IMR-90 (cell line): ENCODE data around the gene AUTS2. TPM values are rescaled to one million over a fixed set of nuclear protein-coding genes. Genes with fewer than 3 reads are reported as not detected.

Experiments
- ATAC-seq: fragments of 200-7000 bp; cut with Tn5 transposase; 2 replicates; pipeline ENCODE4 v1.9.1; 2020; ENCODE audit warnings: low read depth, mild to moderate bottlenecking, moderate library complexity
- BruUV-seq: library from RNA; stranded (reverse); fragments of 400-500 nt; replicated peaks from 2 replicates; lab custom pipeline; 2021; lab: Mats Ljungman, UMichigan
- CTCF ChIA-PET: fragments of 300-600 bp; formaldehyde crosslinking; extraction: SDS; loops from one replicate; lab custom pipeline; 2021; ENCODE audit warnings: antibody characterized with exemption; lab: Yijun Ruan, JAX
- POLR2A ChIA-PET: fragments of 300-600 bp; sonication (Branson Sonifier 250); formaldehyde crosslinking; loops from one replicate; lab custom pipeline; 2022; ENCODE audit warnings: antibody characterized with exemption; ENCODE audit not compliant: unreplicated experiment; lab: Charles Lee
- DNase-seq: peaks from one replicate; pipeline ENCODE4 v3.0.0; 2013
- H2AFZ ChIP-seq: replicated peaks from 2 replicates; pipeline ENCODE3; 2013; ENCODE audit warnings: low read length, mild to moderate bottlenecking; ENCODE audit not compliant: poor library complexity
- H2AK5ac ChIP-seq: 2 replicates; pipeline ENCODE4 v1.6.1; 2013; ENCODE audit warnings: low read depth, low read length, inconsistent platforms
- H2AK9ac ChIP-seq: replicated peaks from 2 replicates; pipeline ENCODE3; 2013; ENCODE audit warnings: mild to moderate bottlenecking, low read depth, low read length, moderate library complexity; ENCODE audit not compliant: poor library complexity
- H2BK120ac ChIP-seq: 2 replicates; pipeline ENCODE4 v1.6.1; 2013; ENCODE audit warnings: low read depth, low read length, inconsistent platforms
- H2BK15ac ChIP-seq: 3 replicates; pipeline ENCODE4 v1.6.1; 2013; ENCODE audit warnings: low read depth, low read length, inconsistent platforms
- H2BK20ac ChIP-seq: 2 replicates; pipeline ENCODE4 v1.6.1; 2013; ENCODE audit warnings: low read depth, mild to moderate bottlenecking, inconsistent platforms, low read length, moderate library complexity
- H2BK5ac ChIP-seq: 2 replicates; pipeline ENCODE4 v1.6.1; 2013; ENCODE audit warnings: mild to moderate bottlenecking, low read depth, low read length, inconsistent platforms; ENCODE audit not compliant: poor library complexity, severe bottlenecking
- H3K14ac ChIP-seq: replicated peaks from 2 replicates; pipeline ENCODE4 v1.6.1; 2013; ENCODE audit warnings: low read depth, low read length, inconsistent platforms
- H3K18ac ChIP-seq: 2 replicates; pipeline ENCODE4 v1.6.1; 2013; ENCODE audit warnings: low read depth, low read length, control low read depth
- H3K23ac ChIP-seq: 2 replicates; pipeline ENCODE4 v1.6.1; 2013; ENCODE audit warnings: low read depth, low read length, inconsistent platforms
- H3K27ac ChIP-seq: 2 replicates; pipeline ENCODE4 v1.5.1; 2013; ENCODE audit warnings: mild to moderate bottlenecking, control low read depth, low read length; ENCODE audit not compliant: insufficient read depth
- H3K27me3 ChIP-seq: 2 replicates; pipeline ENCODE4 v1.6.1; 2013; ENCODE audit warnings: low read length; ENCODE audit not compliant: control insufficient read depth, insufficient read depth
- H3K36me3 ChIP-seq: 2 replicates; pipeline ENCODE4 v1.6.1; 2013; ENCODE audit warnings: low read length, mixed read lengths; ENCODE audit not compliant: control insufficient read depth, insufficient read depth
- H3K4ac ChIP-seq: 2 replicates; pipeline ENCODE4 v1.6.1; 2013; ENCODE audit warnings: low read depth, low read length, inconsistent platforms
- H3K4me1 ChIP-seq: 2 replicates; pipeline ENCODE4 v1.6.1; 2013; ENCODE audit warnings: low read length, mixed read lengths; ENCODE audit not compliant: control insufficient read depth, insufficient read depth
- H3K4me2 ChIP-seq: 2 replicates; pipeline ENCODE4 v1.6.1; 2013; ENCODE audit warnings: low read depth, mild to moderate bottlenecking, control low read depth, low read length, moderate library complexity
- H3K4me3 ChIP-seq: 2 replicates; pipeline ENCODE4 v1.5.1; 2013; ENCODE audit warnings: low read depth, mild to moderate bottlenecking, control low read depth, low read length, moderate library complexity; ENCODE audit not compliant: insufficient read depth
- H3K56ac ChIP-seq: 2 replicates; pipeline ENCODE4 v1.6.1; 2013; ENCODE audit warnings: low read length, inconsistent platforms; ENCODE audit not compliant: insufficient read depth; ENCODE audit errors: extremely low read depth
- H3K79me1 ChIP-seq, 2 experiments: 2 replicates each; pipeline ENCODE4 v1.6.1; 2013; ENCODE audit warnings: low read length in 2 of 2, inconsistent platforms in 1 of 2, low read depth in 1 of 2
- H3K9ac ChIP-seq: 2 replicates; pipeline ENCODE4 v1.6.1; 2013; ENCODE audit warnings: low read depth, low read length, control low read depth
- H3K9me1 ChIP-seq: 2 replicates; pipeline ENCODE4 v1.6.1; 2013; ENCODE audit warnings: low read length, inconsistent platforms; ENCODE audit not compliant: insufficient read depth
- H3K9me3 ChIP-seq: 2 replicates; pipeline ENCODE4 v1.6.1; 2013; ENCODE audit warnings: low read length; ENCODE audit not compliant: control insufficient read depth, insufficient read depth
- H4K20me1 ChIP-seq: 2 replicates; pipeline ENCODE4 v1.6.1; 2013; ENCODE audit warnings: low read length, inconsistent platforms; ENCODE audit not compliant: insufficient read depth
- H4K5ac ChIP-seq: 2 replicates; pipeline ENCODE4 v1.6.1; 2013; ENCODE audit warnings: mild to moderate bottlenecking, low read depth, low read length, control low read depth
- H4K8ac ChIP-seq, 2 experiments: 2 replicates each; pipeline ENCODE4 v1.6.1; 2013; ENCODE audit warnings: low read depth in 2 of 2, low read length in 2 of 2, control low read depth in 1 of 2, inconsistent platforms in 1 of 2
- H4K91ac ChIP-seq: 2 replicates; pipeline ENCODE4 v1.6.1; 2013; ENCODE audit warnings: low read depth, low read length, inconsistent platforms; ENCODE audit not compliant: insufficient read depth
- BHLHE40 ChIP-seq: fragments of 150-350 bp; IDR thresholded peaks from 2 replicates; pipeline ENCODE4 v1.6.1; 2016; ENCODE audit warnings: mild to moderate bottlenecking, low read depth, low read length
- CEBPB ChIP-seq: IDR thresholded peaks from 2 replicates; pipeline ENCODE4 v1.6.1; 2012; ENCODE audit warnings: low read depth, low read length, improper control_type of control experiment
- CTCF ChIP-seq: conservative IDR thresholded peaks from 2 replicates; pipeline ENCODE4 v1.5.1; 2012; ENCODE audit warnings: mild to moderate bottlenecking, low read depth, low read length, improper control_type of control experiment
- FOS ChIP-seq: fragments of 150-350 bp; IDR thresholded peaks from 2 replicates; pipeline ENCODE4 v1.6.1; 2016; ENCODE audit warnings: low read depth, low read length
- MAFK ChIP-seq: IDR thresholded peaks from 2 replicates; pipeline ENCODE4 v1.6.1; 2012; ENCODE audit warnings: low read depth, low read length, improper control_type of control experiment
- NFE2L2 ChIP-seq: fragments of 150-350 bp; IDR thresholded peaks from 2 replicates; pipeline ENCODE4 v1.6.1; 2016; ENCODE audit warnings: low read depth, mild to moderate bottlenecking, low read length
- POLR2A ChIP-seq: IDR thresholded peaks from 2 replicates; pipeline ENCODE4 v1.6.1; 2012; ENCODE audit warnings: mild to moderate bottlenecking, low read depth, low read length
- RCOR1 ChIP-seq: IDR thresholded peaks from 2 replicates; pipeline ENCODE4 v1.6.1; 2012; ENCODE audit warnings: mild to moderate bottlenecking, low read length, improper control_type of control experiment; ENCODE audit not compliant: insufficient replicate concordance
- RFX5 ChIP-seq: IDR thresholded peaks from 2 replicates; pipeline ENCODE4 v1.8.0; 2012; ENCODE audit warnings: low read depth, mild to moderate bottlenecking, low read length, moderate library complexity
- SMC3 ChIP-seq: fragments of 150-350 bp; IDR thresholded peaks from 2 replicates; pipeline ENCODE4 v1.6.1; 2016; ENCODE audit warnings: low read depth, mild to moderate bottlenecking, antibody characterized with exemption, low read length, moderate library complexity
- USF2 ChIP-seq: fragments of 150-350 bp; IDR thresholded peaks from 2 replicates; pipeline ENCODE4 v1.6.1; 2017; ENCODE audit warnings: mild to moderate bottlenecking, antibody characterized with exemption, low read length, low read depth
- WGBS, 2 experiments: methylation state at CpG; one replicate each; pipeline versions ENCODE4 v1.1.5 to v1.1.7; 2013; ENCODE audit warnings: missing lambda C conversion rate in 2 of 2; ENCODE audit not compliant: insufficient read length in 1 of 2; ENCODE audit errors: extremely low coverage in 2 of 2; 5-methylcytosine and 5-hydroxymethylcytosine counted together
- dilution Hi-C: fragments of 300-500 bp; cut with HindIII; formaldehyde crosslinking; loops from one replicate; pipeline ENCODE4 v1.14.3; 2018; ENCODE audit warnings: low sequenced_read_pairs; ENCODE audit not compliant: unreplicated experiment
- in situ Hi-C: fragments of 300-500 bp; cut with MboI; formaldehyde crosslinking; loops from 3 replicates; pipeline ENCODE4 v1.14.3; 2019; ENCODE audit warnings: low sequenced_read_pairs, inconsistent platforms, mixed read lengths
- intact Hi-C: fragments of 100-400 bp; cut with micrococcal nuclease; formaldehyde crosslinking; loops from 2 replicates; pipeline ENCODE4 v1.10.0; 2022
- polyA plus RNA-seq, 3 experiments: library from polyadenylated mRNA; depleted of rRNA; stranded (reverse); fragments of >200 nt; gene quantifications; 2 replicates each; pipeline ENCODE4 v1.2.3, GENCODE V29; 2012; ENCODE audit warnings: low replicate concordance in 1 of 3
- total RNA-seq: library from RNA; depleted of rRNA; stranded (reverse); fragments of >200 nt; gene quantifications from 2 replicates; pipeline ENCODE4 v1.2.3, GENCODE V29; 2012
- TF ChIP-seq, protein P1 (sequence below): fragments of 150-350 bp; IDR thresholded peaks from 2 replicates; pipeline ENCODE4 v1.6.1; 2016; ENCODE audit warnings: low read depth, mild to moderate bottlenecking, low read length, moderate library complexity, borderline replicate concordance

AUTS2 gene
- total and polyA plus RNA-seq, 2 of the 4 experiments (the other 2 are of a cell fraction), result 0.90 to 3.0 TPM

- Histone ChIP-seq H2BK5ac (no peak overlapping the region), H2BK120ac (no peak overlapping the region), H3K27me3 (no peaks in the 10 kb centered on the region), H3K27ac (no peak overlapping the region), H2BK20ac (no peak overlapping the region), H3K9me3 (peaks cover 1% of the 10 kb centered on the region; the same call in 1 of the 2 replicates), H3K56ac (no peak overlapping the region), H4K20me1 (no peaks in the 10 kb centered on the region), H3K14ac (no peak overlapping the region), H4K5ac (no peak overlapping the region), H2BK15ac (no peak overlapping the region), H2AK5ac (no peak overlapping the region), H3K4ac (no peak overlapping the region), H3K79me1 (no peaks in the 10 kb centered on the region), H3K9ac (no peak overlapping the region), H2AFZ (no peak overlapping the region), H4K8ac (no peak overlapping the region), H3K4me2 (no peak overlapping the region), H3K23ac (no peak overlapping the region), H3K18ac (no peak overlapping the region), H3K4me3 (no peak overlapping the region), H4K91ac (no peak overlapping the region), H3K4me1 (no peaks in the 10 kb centered on the region), H3K9me1 (no peaks in the 10 kb centered on the region), H2AK9ac (no peak overlapping the region), H3K36me3 (no peaks in the 10 kb centered on the region)
- ChIA-PET POLR2A (no interaction called here), CTCF (no interaction called here)
- in situ Hi-C loops, result no loop called here
- BruUV-seq, result no TSS peak
- DNase-seq, result no peak
- intact Hi-C loops, result no loop called here
- dilution Hi-C loops, result no loop called here
- no peak for ATAC-seq
- TF ChIP-seq RCOR1 (no peak), RFX5 (no peak), USF2 (no peak), MAFK (no peak), CTCF (no peak), POLR2A (no peak), CEBPB (no peak), SMC3 (no peak), FOS (no peak), BHLHE40 (no peak), NFE2L2 (no peak)
- TF ChIP-seq, protein P1, sequence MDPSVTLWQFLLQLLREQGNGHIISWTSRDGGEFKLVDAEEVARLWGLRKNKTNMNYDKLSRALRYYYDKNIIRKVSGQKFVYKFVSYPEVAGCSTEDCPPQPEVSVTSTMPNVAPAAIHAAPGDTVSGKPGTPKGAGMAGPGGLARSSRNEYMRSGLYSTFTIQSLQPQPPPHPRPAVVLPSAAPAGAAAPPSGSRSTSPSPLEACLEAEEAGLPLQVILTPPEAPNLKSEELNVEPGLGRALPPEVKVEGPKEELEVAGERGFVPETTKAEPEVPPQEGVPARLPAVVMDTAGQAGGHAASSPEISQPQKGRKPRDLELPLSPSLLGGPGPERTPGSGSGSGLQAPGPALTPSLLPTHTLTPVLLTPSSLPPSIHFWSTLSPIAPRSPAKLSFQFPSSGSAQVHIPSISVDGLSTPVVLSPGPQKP, result no peak
- WGBS, 2 experiments, result no CpG with 5 or more reads among the region's 4 CpGs
Measured at GRCh38 chr7:70137126-70137525, 538.9 kb downstream of the AUTS2 start.
